ENCODE data around the gene C5orf46. TPM values are rescaled to one million over a fixed set of nuclear protein-coding genes. Genes with fewer than 3 reads are reported as not detected.

Gene C5orf46
- total RNA-seq, 1 donor from 2014 or later = not detected

- H3K27me3 Mint-ChIP-seq (ENCODE audit: insufficient read depth) = peaks cover 12% of the 10 kb centered on the region
- no peaks in the 10 kb centered on the region for H3K9me3 Mint-ChIP-seq
- intact Hi-C loops (cut with micrococcal nuclease) = no loop called here
- H3K36me3 Mint-ChIP-seq (ENCODE audit: low read depth) = no peaks in the 10 kb centered on the region
- no peaks in the 10 kb centered on the region for H3K4me1 Mint-ChIP-seq (ENCODE audit: low read depth)
- H3K4me3 Mint-ChIP-seq = no peak overlapping the region
- no peak overlapping the region for H3K27ac Mint-ChIP-seq
- DNase-seq (ENCODE audit: low spot score) = no peak
Observed at GRCh38 chr5:147849226-147849625, 57.1 kb downstream of the C5orf46 start.

GRCh38 chr5:147845618-147846017 lies 60.7 kb downstream of the C5orf46 start:
- Mint-ChIP-seq H3K27ac (no peak overlapping the region), H3K4me3 (no peak overlapping the region), H3K9me3 (no peaks in the 10 kb centered on the region), H3K4me1 (ENCODE audit: low read depth) (no peaks in the 10 kb centered on the region), H3K27me3 (ENCODE audit: insufficient read depth) (peaks cover 9% of the 10 kb centered on the region), H3K36me3 (ENCODE audit: low read depth) (no peaks in the 10 kb centered on the region)
- no peak for DNase-seq (ENCODE audit: low spot score)
- intact Hi-C loops (cut with micrococcal nuclease) = no loop called here

- intact Hi-C loops (cut with micrococcal nuclease) = no loop called here
- Mint-ChIP-seq H3K4me1 (ENCODE audit: low read depth) (no peaks in the 10 kb centered on the region), H3K27me3 (ENCODE audit: insufficient read depth) (peaks cover 12% of the 10 kb centered on the region), H3K27ac (no peak overlapping the region), H3K36me3 (ENCODE audit: low read depth) (no peaks in the 10 kb centered on the region), H3K9me3 (no peaks in the 10 kb centered on the region), H3K4me3 (no peak overlapping the region)
- no peak for DNase-seq (ENCODE audit: low spot score)
Observed at GRCh38 chr5:147844846-147845245, 61.5 kb downstream of the C5orf46 start.

GRCh38 chr5:147842869-147843268 lies 63.5 kb downstream of the C5orf46 start:
- Mint-ChIP-seq H3K4me3 (no peak overlapping the region), H3K27me3 (ENCODE audit: insufficient read depth) (peaks cover 7% of the 10 kb centered on the region), H3K4me1 (ENCODE audit: low read depth) (no peaks in the 10 kb centered on the region), H3K36me3 (ENCODE audit: low read depth) (no peaks in the 10 kb centered on the region), H3K27ac (no peak overlapping the region), H3K9me3 (no peaks in the 10 kb centered on the region)
- no peak for DNase-seq (ENCODE audit: low spot score)
- intact Hi-C loops (cut with micrococcal nuclease) = no loop called here

Other genes starting within 250 kb of the C5orf46 start
- gene JAKMIP2, start 123.8 kb downstream of the C5orf46 start, total RNA-seq = 1.1 TPM in 2 replicates
- not detected in 2 replicates for gene SPINK1, start 74.9 kb downstream of the C5orf46 start, total RNA-seq
- not detected in 2 replicates for gene SCGB3A2, start 27.8 kb downstream of the C5orf46 start, total RNA-seq
- gene SPINK5, start 157.4 kb upstream of the C5orf46 start, total RNA-seq = not detected in 2 replicates